Body of pancreas (tissue), 4 donors: Measurements from ENCODE around the gene NEK1.

Source experiments
- CTCF ChIP-seq, 7 experiments: fragments of 450-650 bp in 4 of 7; fragments of 200-600 bp in 3 of 7; sonication (generic) in 3 of 7; IDR thresholded peaks; one replicate each; pipeline ENCODE4 v1.5.1; 2016 to 2019; ENCODE audit warnings: antibody characterized with exemption in 7 of 7
- POLR2A ChIP-seq, 3 donors: fragments of 450-650 bp; IDR thresholded peaks; one replicate each; pipeline ENCODE4 v1.6.1; 2016; ENCODE audit warnings: antibody characterized with exemption in 3 of 3, mild to moderate bottlenecking in 2 of 3

GRCh38 chr4:169628579-169628978 is 16.2 kb upstream of the NEK1 start:
- TF ChIP-seq CTCF (IDR thresholded peaks at IDR 0.05) = no peak
- no peak for TF ChIP-seq POLR2A (IDR thresholded peaks at IDR 0.05)
